HCT116 (cell line): ENCODE data around the gene TACO1. TPM values are rescaled to one million over a fixed set of nuclear protein-coding genes. Genes with fewer than 3 reads are reported as not detected.

Experiments
- ATAC-seq: fragments of 200-7000 bp; cut with Tn5 transposase; 2 replicates; pipeline ENCODE4 v1.9.1; 2020; ENCODE audit warnings: mild to moderate bottlenecking, moderate library complexity
- BruUV-seq: library from RNA; stranded (reverse); fragments of 400-500 nt; replicated peaks from 2 replicates; lab custom pipeline; 2021; lab: Mats Ljungman, UMichigan
- CTCF ChIA-PET: fragments of 300-600 bp; sonication (Branson Sonifier 250); formaldehyde crosslinking; loops from one replicate; lab custom pipeline; 2021; ENCODE audit warnings: antibody characterized with exemption; lab: Charles Lee
- POLR2A ChIA-PET: fragments of 300-600, 350-600 bp; sonication (Branson Sonifier 250); formaldehyde crosslinking; loops from one replicate; lab custom pipeline; 2021; ENCODE audit warnings: antibody characterized with exemption; lab: Charles Lee
- RAD21 ChIA-PET, 2 experiments: fragments of 300-600 bp; sonication (Branson Sonifier 250); formaldehyde crosslinking; loops; one replicate each; lab custom pipeline; 2023; ENCODE audit warnings: low total read pairs in 2 of 2; ENCODE audit not compliant: uncharacterized antibody in 2 of 2, unreplicated experiment in 2 of 2, low non-redundant PET in 1 of 2; lab: Charles Lee
- DNase-seq: peaks from one replicate; pipeline ENCODE4 v3.0.0-alpha.2; 2010; ENCODE audit warnings: low read depth, low spot score
- H2AFZ ChIP-seq: fragments of 200-600 bp; shearing (Covaris generic), sonication (generic); 2 replicates; pipeline ENCODE4 v1.6.1; 2017; ENCODE audit warnings: low read depth, mixed run types, mixed read lengths, antibody characterized with exemption, low read length; ENCODE audit not compliant: poor library complexity, severe bottlenecking
- H3K27ac ChIP-seq: 2 replicates; pipeline ENCODE4 v1.5.1; 2012; ENCODE audit warnings: low read depth, low read length
- H3K27me3 ChIP-seq: fragments of 200-600 bp; sonication (generic); 2 replicates; pipeline ENCODE4 v1.6.1; 2016; ENCODE audit warnings: mixed run types, low read length, mixed read lengths; ENCODE audit not compliant: insufficient read depth
- H3K36me3 ChIP-seq, 2 experiments: fragments of 200-500 bp in 1 of 2; fragments of 200-600 bp in 1 of 2; sonication (Bioruptor generic) in 1 of 2; sonication (generic) in 1 of 2; 2 replicates each; pipeline versions ENCODE4 v1.5.1 to v1.6.1; 2014 to 2016; ENCODE audit warnings: low read length in 2 of 2, inconsistent platforms in 1 of 2, mixed read lengths in 1 of 2, mixed run types in 1 of 2; ENCODE audit not compliant: insufficient read depth in 2 of 2, control insufficient read depth in 1 of 2
- H3K4me1 ChIP-seq, 2 experiments: fragments of 200-600 bp in 1 of 2; sonication (generic) in 1 of 2; 2 replicates each; pipeline versions ENCODE4 v1.5.1 to v1.6.1; 2012 to 2017; ENCODE audit warnings: low read length in 2 of 2, inconsistent platforms in 1 of 2, mild to moderate bottlenecking in 1 of 2, mixed read lengths in 1 of 2, mixed run types in 1 of 2, moderate library complexity in 1 of 2; ENCODE audit not compliant: insufficient read depth in 2 of 2, control insufficient read depth in 1 of 2
- H3K4me2 ChIP-seq: fragments of 200-600 bp; sonication (generic); 2 replicates; pipeline ENCODE4 v1.6.1; 2017; ENCODE audit warnings: mixed run types, low read length, mixed read lengths
- H3K4me3 ChIP-seq, 2 experiments: fragments of 200-600 bp in 1 of 2; sonication (generic) in 1 of 2; replicated peaks in 1 of 2; 2 replicates each; pipeline ENCODE4 v1.5.1; 2011 to 2016; ENCODE audit warnings: low read length in 2 of 2, control low read depth in 1 of 2, low read depth in 1 of 2, mild to moderate bottlenecking in 1 of 2, mixed read lengths in 1 of 2, mixed run types in 1 of 2
- H3K79me2 ChIP-seq: fragments of 200-600 bp; sonication (generic); 2 replicates; pipeline ENCODE4 v1.6.1; 2017; ENCODE audit warnings: mild to moderate bottlenecking, mixed run types, low read length, moderate library complexity, mixed read lengths; ENCODE audit not compliant: insufficient read depth
- H3K9ac ChIP-seq: fragments of 200-600 bp; sonication (generic); 2 replicates; pipeline ENCODE4 v1.6.1; 2016; ENCODE audit warnings: low read length, mixed read lengths
- H3K9me2 ChIP-seq: fragments of 200-600 bp; sonication (generic), shearing (Covaris generic); 2 replicates; pipeline ENCODE4 v1.6.1; 2017; ENCODE audit warnings: mixed run types, mild to moderate bottlenecking, moderate library complexity; ENCODE audit not compliant: insufficient read depth
- H3K9me3 ChIP-seq, 2 experiments: fragments of 200-500 bp in 1 of 2; fragments of 200-600 bp in 1 of 2; sonication (Bioruptor generic) in 1 of 2; sonication (generic) in 1 of 2; 2 replicates each; pipeline ENCODE4 v1.6.1; 2014 to 2017; ENCODE audit warnings: low read length in 2 of 2, mixed read lengths in 2 of 2, inconsistent platforms in 1 of 2, low read depth in 1 of 2, mild to moderate bottlenecking in 1 of 2, mixed run types in 1 of 2, moderate library complexity in 1 of 2; ENCODE audit not compliant: control insufficient read depth in 1 of 2, insufficient read depth in 1 of 2
- H4K20me1 ChIP-seq: fragments of 200-600 bp; sonication (generic), shearing (Covaris generic); 2 replicates; pipeline ENCODE4 v1.6.1; 2017; ENCODE audit warnings: mixed run types, mild to moderate bottlenecking, moderate library complexity; ENCODE audit not compliant: insufficient read depth
- CTCF ChIP-seq, 3 experiments: fragments of 200-600 bp in 1 of 3; sonication (generic) in 1 of 3; IDR thresholded peaks in 2 of 3; conservative IDR thresholded peaks in 1 of 3; 2 replicates each; pipeline ENCODE4 v1.5.1; 2012 to 2017; ENCODE audit warnings: low read depth in 2 of 3, low read length in 2 of 3, antibody characterized with exemption in 1 of 3, borderline replicate concordance in 1 of 3, control low read depth in 1 of 3, mild to moderate bottlenecking in 1 of 3, mixed read lengths in 1 of 3, mixed run types in 1 of 3, moderate library complexity in 1 of 3; ENCODE audit not compliant: insufficient read depth in 1 of 3
- ELF1 ChIP-seq: IDR thresholded peaks from 2 replicates; pipeline ENCODE4 v1.6.1; 2012; ENCODE audit warnings: low read depth, borderline replicate concordance
- EZH2 ChIP-seq: fragments of 200-600 bp; sonication (generic); IDR thresholded peaks from 2 replicates; pipeline ENCODE4 v1.6.1; 2017; ENCODE audit warnings: antibody characterized with exemption, mixed run types
- EZH2phosphoT487 ChIP-seq: fragments of 200-600 bp; IDR thresholded peaks from 2 replicates; pipeline ENCODE4 v1.6.1; 2018; ENCODE audit warnings: antibody characterized with exemption, borderline replicate concordance
- FOSL1 ChIP-seq: IDR thresholded peaks from 2 replicates; pipeline ENCODE4 v1.6.1; 2012; ENCODE audit warnings: low read depth
- POLR2A ChIP-seq: IDR thresholded peaks from 2 replicates; pipeline ENCODE4 v1.7.0; 2011; ENCODE audit warnings: borderline replicate concordance; ENCODE audit not compliant: insufficient read depth, insufficient read length; ENCODE audit errors: extremely low read depth
- YY1 ChIP-seq: IDR thresholded peaks from 2 replicates; pipeline ENCODE4 v1.6.1; 2011; ENCODE audit warnings: low read length, low read depth, moderate library complexity, mild to moderate bottlenecking; ENCODE audit not compliant: insufficient replicate concordance; ENCODE audit errors: extremely low read depth
- intact Hi-C: fragments of 100-400 bp; cut with micrococcal nuclease; formaldehyde crosslinking; loops from 2 replicates; pipeline ENCODE4 v1.10.0; 2022
- total RNA-seq: library from RNA; stranded (reverse); gene quantifications from one replicate; pipeline ENCODE4 v1.2.1, GENCODE V29; 2021; ENCODE audit not compliant: unreplicated experiment
- TF ChIP-seq, protein P1 (sequence below): IDR thresholded peaks from 2 replicates; pipeline ENCODE4 v1.6.1; 2012; ENCODE audit warnings: low read depth
- TF ChIP-seq, protein P2 (sequence below): IDR thresholded peaks from 2 replicates; pipeline ENCODE4 v1.6.1; 2012

Gene TACO1
- total RNA-seq, 1 experiment from 2014 or later, result 39.6 TPM

GRCh38 chr17:63568563-63568962 is 32.1 kb upstream of the TACO1 start:
- intact Hi-C loops, result no loop called here
- Histone ChIP-seq H3K79me2 (peaks cover 77% of the 10 kb centered on the region), H4K20me1 (0 out of 2 replicates have a peak, but pooled peaks cover 8% of the 10 kb centered on the region), H3K27ac (no peak overlapping the region), H2AFZ (no peak overlapping the region), H3K4me3 (no peak overlapping the region), H3K4me1 (0 out of 4 replicates have a peak, but pooled peaks cover 0 to 4% of the 10 kb centered on the region in 2 experiments), H3K27me3 (no peaks in the 10 kb centered on the region), H3K4me2 (no peak overlapping the region), H3K9ac (no peak overlapping the region), H3K36me3 (no peaks in the 10 kb centered on the region), H3K9me2 (no peaks in the 10 kb centered on the region), H3K9me3 (no peaks in the 10 kb centered on the region)
- ChIA-PET CTCF (interaction anchor here (1.7 to 1.8 kb wide), 2 partner anchors 44 to 143 kb away, joined by 4 to 5 read pairs; no protein-coding TSS in a partner anchor), RAD21 (no interaction called here), POLR2A (interaction anchor here (0.6 kb wide), 1 partner anchor 65 kb away, joined by 3 read pairs; no protein-coding TSS in a partner anchor)
- TF ChIP-seq FOSL1 (no peak), ELF1 (no peak), CTCF (IDR thresholded peaks at IDR 0.05 in 2 of 3, conservative IDR thresholded peaks at IDR 0.05 in 1 of 3; ENCODE audit: borderline replicate concordance in 1 of 3, insufficient read depth in 1 of 3, low read depth in 2 of 3, low read length in 2 of 3) (no peak), POLR2A (no peak), EZH2phosphoT487 (no peak), YY1 (no peak), EZH2 (no peak)
- TF ChIP-seq, protein P1, sequence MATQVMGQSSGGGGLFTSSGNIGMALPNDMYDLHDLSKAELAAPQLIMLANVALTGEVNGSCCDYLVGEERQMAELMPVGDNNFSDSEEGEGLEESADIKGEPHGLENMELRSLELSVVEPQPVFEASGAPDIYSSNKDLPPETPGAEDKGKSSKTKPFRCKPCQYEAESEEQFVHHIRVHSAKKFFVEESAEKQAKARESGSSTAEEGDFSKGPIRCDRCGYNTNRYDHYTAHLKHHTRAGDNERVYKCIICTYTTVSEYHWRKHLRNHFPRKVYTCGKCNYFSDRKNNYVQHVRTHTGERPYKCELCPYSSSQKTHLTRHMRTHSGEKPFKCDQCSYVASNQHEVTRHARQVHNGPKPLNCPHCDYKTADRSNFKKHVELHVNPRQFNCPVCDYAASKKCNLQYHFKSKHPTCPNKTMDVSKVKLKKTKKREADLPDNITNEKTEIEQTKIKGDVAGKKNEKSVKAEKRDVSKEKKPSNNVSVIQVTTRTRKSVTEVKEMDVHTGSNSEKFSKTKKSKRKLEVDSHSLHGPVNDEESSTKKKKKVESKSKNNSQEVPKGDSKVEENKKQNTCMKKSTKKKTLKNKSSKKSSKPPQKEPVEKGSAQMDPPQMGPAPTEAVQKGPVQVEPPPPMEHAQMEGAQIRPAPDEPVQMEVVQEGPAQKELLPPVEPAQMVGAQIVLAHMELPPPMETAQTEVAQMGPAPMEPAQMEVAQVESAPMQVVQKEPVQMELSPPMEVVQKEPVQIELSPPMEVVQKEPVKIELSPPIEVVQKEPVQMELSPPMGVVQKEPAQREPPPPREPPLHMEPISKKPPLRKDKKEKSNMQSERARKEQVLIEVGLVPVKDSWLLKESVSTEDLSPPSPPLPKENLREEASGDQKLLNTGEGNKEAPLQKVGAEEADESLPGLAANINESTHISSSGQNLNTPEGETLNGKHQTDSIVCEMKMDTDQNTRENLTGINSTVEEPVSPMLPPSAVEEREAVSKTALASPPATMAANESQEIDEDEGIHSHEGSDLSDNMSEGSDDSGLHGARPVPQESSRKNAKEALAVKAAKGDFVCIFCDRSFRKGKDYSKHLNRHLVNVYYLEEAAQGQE, result no peak
- TF ChIP-seq, protein P2, sequence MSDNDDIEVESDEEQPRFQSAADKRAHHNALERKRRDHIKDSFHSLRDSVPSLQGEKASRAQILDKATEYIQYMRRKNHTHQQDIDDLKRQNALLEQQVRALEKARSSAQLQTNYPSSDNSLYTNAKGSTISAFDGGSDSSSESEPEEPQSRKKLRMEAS, result no peak
- no TSS peak for BruUV-seq
- DNase-seq (no peak), ATAC-seq (no peak)
